Stimulated activated CD4-positive, alpha-beta T cell treated with anti-CD3 and anti-CD28 coated beads, Interleukin-12 subunit alpha, Interleukin-12 subunit beta, amount 100 ng/mL, for 48 hours (primary cell): ENCODE results near the gene MEAF6.

Source experiments
- DNase-seq, 3 donors: peaks; one replicate each; pipeline ENCODE4 v3.0.0-alpha.2; 2020; ENCODE audit warnings: low read depth in 2 of 3, low spot score in 1 of 3

Gene MEAF6

GRCh38 chr1:37446874-37447273 lies 67.7 kb downstream of the MEAF6 start:
- DNase-seq, result no peak

GRCh38 chr1:37442644-37443043 lies 71.9 kb downstream of the MEAF6 start:
- DNase-seq, result no peak
